AG09309 (cell line): ENCODE measurements around the gene TWIST2.

ENCODE experiments used
- DNase-seq: peaks from one replicate; pipeline ENCODE4 v3.0.0-alpha.2; 2010; ENCODE audit warnings: low read depth
- H3K4me3 ChIP-seq: 2 replicates; pipeline ENCODE4 v1.5.1; 2011; ENCODE audit warnings: mild to moderate bottlenecking, low read depth, low read length, moderate library complexity; ENCODE audit not compliant: control insufficient read depth
- CTCF ChIP-seq: IDR thresholded peaks from 2 replicates; pipeline ENCODE4 v1.5.1; 2011; ENCODE audit warnings: mild to moderate bottlenecking, low read depth, low read length, inconsistent platforms; ENCODE audit not compliant: insufficient read depth, control insufficient read depth; ENCODE audit errors: missing control alignments

TWIST2 gene

GRCh38 chr2:238895891-238896600, 48.2 kb downstream of the TWIST2 start:
- H3K4me3 ChIP-seq: no peak overlapping the region
- TF ChIP-seq CTCF: no peak
- DNase-seq: peak; percentile 76

- no peak for DNase-seq
- TF ChIP-seq CTCF: no peak
- H3K4me3 ChIP-seq: no peak overlapping the region
Observed at GRCh38 chr2:238896641-238897040, 48.8 kb downstream of the TWIST2 start.

GRCh38 chr2:238897122-238897880, 49.4 kb downstream of the TWIST2 start:
- H3K4me3 ChIP-seq: no peak overlapping the region
- DNase-seq: no peak
- TF ChIP-seq CTCF: no peak

GRCh38 chr2:238897911-238898311, 50.0 kb downstream of the TWIST2 start:
- no peak overlapping the region for H3K4me3 ChIP-seq
- no peak for TF ChIP-seq CTCF
- DNase-seq: no peak

- H3K4me3 ChIP-seq: no peak overlapping the region
- DNase-seq: no peak
- no peak for TF ChIP-seq CTCF
Observed at GRCh38 chr2:238898534-238899281, 50.8 kb downstream of the TWIST2 start.

- no peak for DNase-seq
- TF ChIP-seq CTCF: no peak
- no peak overlapping the region for H3K4me3 ChIP-seq
Observed at GRCh38 chr2:238899386-238899785, 51.5 kb downstream of the TWIST2 start.
